K562 (cell line): ENCODE measurements around the gene MYO3B. TPM values are rescaled to one million over a fixed set of nuclear protein-coding genes. Genes with fewer than 3 reads are reported as not detected.

Experiments
- ATAC-seq: fragments of 200-7000 bp; cut with Tn5 transposase; 3 replicates; pipeline ENCODE4 v1.9.1; 2020; ENCODE audit warnings: moderate library complexity
- BruUV-seq: library from RNA; stranded (reverse); fragments of 400-500 nt; replicated peaks from 2 replicates; lab custom pipeline; 2021; lab: Mats Ljungman, UMichigan
- CTCF ChIA-PET: fragments of 300-600 bp; formaldehyde crosslinking; extraction: SDS; loops from one replicate; lab custom pipeline; 2021; ENCODE audit warnings: low intra/inter-chr PET ratio; lab: Yijun Ruan, JAX
- POLR2A ChIA-PET: fragments of 300-600, 350-650 bp; sonication (Branson Sonifier 250); formaldehyde crosslinking; extraction: SDS; loops from one replicate; lab custom pipeline; 2021; ENCODE audit warnings: antibody characterized with exemption, inconsistent platforms; lab: Yijun Ruan, JAX
- DNase-seq, 4 experiments: peaks; one replicate each; pipeline versions ENCODE4 v3.0.0 to v3.0.0-alpha.2; 2011 to 2018; ENCODE audit warnings: low spot score in 3 of 4, mixed read lengths in 3 of 4; ENCODE audit errors: extremely low read depth in 1 of 4
- FAIRE-seq: peaks from 2 replicates; lab custom pipeline; 2011; peaks lifted over from hg19 to GRCh38; lab: Jason Lieb, UNC
- H2AFZ ChIP-seq: 2 replicates; pipeline ENCODE4 v1.6.0; 2011; ENCODE audit warnings: low read depth, low read length, control low read depth, inconsistent platforms
- H3K27ac ChIP-seq: fragments of 200-600 bp; 3 replicates; pipeline ENCODE4 v1.8.0; 2011; ENCODE audit warnings: low read depth, mild to moderate bottlenecking, control low read depth, inconsistent platforms, low read length, moderate library complexity, mixed read lengths; ENCODE audit errors: extremely low read depth
- H3K27me3 ChIP-seq, 2 experiments: fragments of 300-600 bp in 1 of 2; 2 replicates in 1 of 2; 3 replicates in 1 of 2; pipeline versions ENCODE4 v1.6.0 to v1.8.0; 2011; ENCODE audit warnings: inconsistent platforms in 2 of 2, low read length in 2 of 2, mild to moderate bottlenecking in 1 of 2, mixed read lengths in 1 of 2, moderate library complexity in 1 of 2; ENCODE audit not compliant: control insufficient read depth in 2 of 2, insufficient read depth in 2 of 2
- H3K36me3 ChIP-seq: fragments of 300-600 bp; 3 replicates; pipeline ENCODE4 v1.8.0; 2011; ENCODE audit warnings: mild to moderate bottlenecking, low read length, inconsistent platforms; ENCODE audit not compliant: control insufficient read depth, insufficient read depth
- H3K4me1 ChIP-seq, 2 experiments: fragments of 200-600 bp in 1 of 2; replicated peaks in 1 of 2; 2 replicates in 1 of 2; 3 replicates in 1 of 2; pipeline versions ENCODE4 v1.5.1 to v1.8.0; 2011; ENCODE audit warnings: inconsistent platforms in 2 of 2, low read length in 2 of 2, mild to moderate bottlenecking in 1 of 2, mixed read lengths in 1 of 2, moderate library complexity in 1 of 2; ENCODE audit not compliant: control insufficient read depth in 2 of 2, insufficient read depth in 2 of 2
- H3K4me2 ChIP-seq: 2 replicates; pipeline ENCODE4 v1.6.1; 2011; ENCODE audit warnings: low read length, control low read depth, inconsistent platforms, mixed read lengths; ENCODE audit not compliant: insufficient read depth
- H3K4me3 ChIP-seq: fragments of 200-600 bp; sonication (generic), shearing (Covaris generic); 2 replicates; pipeline ENCODE4 v1.5.1; 2016; ENCODE audit warnings: control low read depth, inconsistent platforms
- H3K79me2 ChIP-seq: fragments of 200-600 bp; 3 replicates; pipeline ENCODE4 v1.8.0; 2011; ENCODE audit warnings: low read length, inconsistent platforms; ENCODE audit not compliant: control insufficient read depth, insufficient read depth
- H3K9ac ChIP-seq, 2 experiments: 2 replicates each; pipeline versions ENCODE4 v1.6.0 to v1.6.1; 2011; ENCODE audit warnings: low read depth in 2 of 2, low read length in 2 of 2, control low read depth in 1 of 2, inconsistent platforms in 1 of 2, mild to moderate bottlenecking in 1 of 2, mixed read lengths in 1 of 2; ENCODE audit not compliant: insufficient read depth in 1 of 2
- H3K9me1 ChIP-seq: one replicate; pipeline ENCODE4 v1.6.0; 2011; ENCODE audit warnings: inconsistent platforms, mild to moderate bottlenecking, low read length, moderate library complexity; ENCODE audit not compliant: control insufficient read depth, insufficient read depth
- H3K9me3 ChIP-seq: replicated peaks from 2 replicates; pipeline ENCODE4 v1.5.1; 2011; ENCODE audit warnings: low read depth, low read length, inconsistent platforms; ENCODE audit not compliant: control insufficient read depth, insufficient read depth
- H4K20me1 ChIP-seq: replicated peaks from 2 replicates; pipeline ENCODE4 v1.6.1; 2011; ENCODE audit warnings: low read length, inconsistent platforms, mixed read lengths; ENCODE audit not compliant: control insufficient read depth, insufficient read depth
- E2F3 ChIP-seq: fragments of 250-450 bp; sonication (Bioruptor Pico); IDR thresholded peaks from 2 replicates; pipeline ENCODE4 v1.4.0; 2020; ENCODE audit warnings: mild to moderate bottlenecking
- EZH2 ChIP-seq: IDR thresholded peaks from 2 replicates; pipeline ENCODE4 v1.6.1; 2012; ENCODE audit warnings: low read depth, mild to moderate bottlenecking, inconsistent platforms, low read length, borderline replicate concordance
- GATA2 ChIP-seq: sonication (generic); formaldehyde crosslinking; IDR thresholded peaks from 2 replicates; pipeline ENCODE4 v1.4.0; 2020; ENCODE audit warnings: mild to moderate bottlenecking, missing genetic modification reagents
- MECOM ChIP-seq: fragments of 250-450 bp; sonication (Bioruptor Pico); IDR thresholded peaks from 2 replicates; pipeline ENCODE4 v1.8.0; 2022; ENCODE audit warnings: inconsistent platforms
- NFYB ChIP-seq: IDR thresholded peaks from 2 replicates; pipeline ENCODE4 v1.6.1; 2011; ENCODE audit warnings: mild to moderate bottlenecking, moderate library complexity; ENCODE audit not compliant: insufficient read length; ENCODE audit errors: extremely low read depth
- POLR2AphosphoS2 ChIP-seq: IDR thresholded peaks from 2 replicates; pipeline ENCODE4 v1.6.1; 2012; ENCODE audit warnings: low read length, improper control_type of control experiment
- RFX7 ChIP-seq: fragments of 250-450 bp; sonication (Bioruptor Pico); IDR thresholded peaks from 2 replicates; pipeline ENCODE4 v1.5.1; 2021; ENCODE audit warnings: mild to moderate bottlenecking
- TFAM ChIP-seq: fragments of 250-450 bp; sonication (Bioruptor Pico); conservative IDR thresholded peaks from 2 replicates; pipeline ENCODE4 v1.5.0; 2021; ENCODE audit warnings: mild to moderate bottlenecking, moderate library complexity
- YY1 ChIP-seq, 3 experiments: IDR thresholded peaks; 2 replicates each; pipeline ENCODE4 v1.6.1; 2011; ENCODE audit warnings: low read length in 2 of 3, mild to moderate bottlenecking in 2 of 3, moderate library complexity in 2 of 3, borderline replicate concordance in 1 of 3, control low read depth in 1 of 3, low read depth in 1 of 3; ENCODE audit not compliant: insufficient read depth in 3 of 3, insufficient replicate concordance in 2 of 3, control insufficient read depth in 1 of 3, insufficient read length in 1 of 3; ENCODE audit errors: extremely low read depth in 1 of 3
- ZNF507 ChIP-seq: conservative IDR thresholded peaks from 2 replicates; pipeline ENCODE4 v1.6.1; 2017; ENCODE audit warnings: missing genetic modification characterization, missing compliant biosample characterization
- WGBS: fragments of 100-300 bp; shearing (Covaris generic); methylation state at CpG from one replicate; pipeline ENCODE4 v1.1.6; 2016; ENCODE audit warnings: low coverage, mixed read lengths; ENCODE audit not compliant: insufficient coverage; ENCODE audit errors: missing lambda C conversion rate; 5-methylcytosine and 5-hydroxymethylcytosine counted together
- in situ Hi-C: fragments of 300-500 bp; cut with MboI; formaldehyde crosslinking; loops from 4 replicates; pipeline ENCODE4 v1.15.0; 2018; ENCODE audit warnings: inconsistent platforms, mixed read lengths
- intact Hi-C: fragments of 100-400 bp; cut with micrococcal nuclease; formaldehyde crosslinking; loops from 2 replicates; pipeline ENCODE4 v1.14.2; 2022
- polyA plus RNA-seq, 8 experiments: library from polyadenylated mRNA; depleted of rRNA in 4 of 8; stranded (reverse) in 5 of 8; unstranded in 3 of 8; fragments of >200 nt; fragmentation: Nextera tagmentation in 2 of 8; fragmentation: Illumina TruSeq in 1 of 8; extraction: Ambion mirVana in 2 of 8; extraction: Trizol in 1 of 8; gene quantifications; 2 replicates each; pipeline versions ENCODE4 v1.2.1 to v1.2.3, GENCODE V29; 2011 to 2014; ENCODE audit warnings: inconsistent platforms in 1 of 8, missing spikeins in 1 of 8
- total RNA-seq, 7 experiments: library from RNA; depleted of rRNA in 6 of 7; stranded (reverse); fragments of >200 nt in 6 of 7; fragmentation: Illumina TruSeq in 2 of 7; extraction: Trizol in 2 of 7; gene quantifications; 2 replicates each; pipeline versions ENCODE4 v1.2.1 to v1.2.3, GENCODE V29; 2011 to 2021; ENCODE audit warnings: low replicate concordance in 1 of 7

Gene MYO3B
- total and polyA plus RNA-seq, 9 of the 15 experiments (the other 6 are each of a cell fraction or from before 2014, with no cell fraction given), result 2.7 to 6.5 (median 3.6) TPM

- Histone ChIP-seq H3K9me3 (no peaks in the 10 kb centered on the region; the same call in 1 of the 2 replicates), H3K4me2 (no peak overlapping the region), H3K4me1 (peaks cover 0 to 22% of the 10 kb centered on the region in 2 experiments; a peak in 4 of 5 replicates), H3K9me1 (no peaks in the 10 kb centered on the region), H3K4me3 (no peak overlapping the region), H3K27ac (no peak overlapping the region), H3K27me3 (no peaks in the 10 kb centered on the region), H2AFZ (no peak overlapping the region), H3K9ac (no peak overlapping the region), H4K20me1 (no peaks in the 10 kb centered on the region), H3K36me3 (no peaks in the 10 kb centered on the region), H3K79me2 (no peaks in the 10 kb centered on the region)
- in situ Hi-C loops, result loop anchor here (5.0 kb wide), 1 partner anchor 84 kb away; no protein-coding TSS in a partner anchor
- ChIA-PET POLR2A (no interaction called here), CTCF (no interaction called here)
- TF ChIP-seq RFX7 (no peak), ZNF507 (0 out of 2 replicates have a peak, but pooled peaks have one; percentile 28)
- ATAC-seq (no peak), DNase-seq (no peak), FAIRE-seq (no peak)
- no TSS peak for BruUV-seq
- whole genome bisulfite sequencing, result 56% methylated on average over 3 of the region's 3 CpGs
- intact Hi-C loops, result loop anchor here (5.0 kb wide), 2 partner anchors 141 to 389 kb away; no protein-coding TSS in a partner anchor
These were observed 143.0 kb downstream of the MYO3B start for GRCh38 chr2:170320948-170321347.

DNA sequence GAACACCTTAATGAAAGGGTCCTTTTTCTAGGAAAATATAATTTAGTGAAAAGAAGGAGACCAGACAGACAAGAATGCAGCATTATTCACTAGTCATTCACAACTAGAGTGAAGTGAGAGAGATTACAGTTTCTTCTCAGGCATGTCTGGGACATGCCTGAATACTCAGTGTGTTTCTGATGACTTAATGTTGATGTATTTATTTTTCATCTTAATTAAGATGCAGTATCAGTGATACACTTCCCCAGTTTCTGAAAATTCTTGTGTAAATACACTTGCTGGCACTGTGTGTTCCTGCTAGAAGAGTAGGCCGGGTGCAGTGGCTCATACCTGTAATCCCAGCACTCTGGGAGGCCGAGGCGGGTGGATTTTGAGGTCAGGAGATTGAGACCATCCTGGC is 143.6 kb downstream of the MYO3B start:
- FAIRE-seq (no peak), DNase-seq (no peak), ATAC-seq (no peak)
- Histone ChIP-seq H3K9ac (no peak overlapping the region), H3K27me3 (no peaks in the 10 kb centered on the region), H2AFZ (no peak overlapping the region), H3K9me3 (no peaks in the 10 kb centered on the region; the same call in 1 of the 2 replicates), H3K4me2 (no peak overlapping the region), H3K36me3 (no peaks in the 10 kb centered on the region), H3K27ac (no peak overlapping the region), H4K20me1 (no peaks in the 10 kb centered on the region), H3K9me1 (no peaks in the 10 kb centered on the region), H3K4me3 (no peak overlapping the region), H3K79me2 (no peaks in the 10 kb centered on the region), H3K4me1 (peaks cover 0 to 22% of the 10 kb centered on the region in 2 experiments; a peak in 4 of 5 replicates)
- ChIA-PET CTCF (no interaction called here), POLR2A (interaction anchor here (0.6 kb wide), 1 partner anchor 17 kb away, joined by 3 read pairs; no protein-coding TSS in a partner anchor)
- in situ Hi-C loops (loop anchor here (5.0 kb wide), 1 partner anchor 84 kb away; no protein-coding TSS in a partner anchor), intact Hi-C loops (loop anchor here (5.0 kb wide), 2 partner anchors 141 to 389 kb away; no protein-coding TSS in a partner anchor)
- TF ChIP-seq NFYB, result no peak
- TF ChIP-seq TFAM (CRISPR knock-in tag), result no peak
- no peak for TF ChIP-seq POLR2AphosphoS2
- TF ChIP-seq GATA2 (CRISPR knock-in tag), result no peak
- no peak for TF ChIP-seq YY1 (IDR thresholded peaks at IDR 0.05; ENCODE audit: borderline replicate concordance in 1 of 3, control insufficient read depth in 1 of 3, extremely low read depth in 1 of 3, insufficient read depth in 3 of 3, insufficient read length in 1 of 3, insufficient replicate concordance in 2 of 3, low read depth in 1 of 3, low read length in 2 of 3)
- no peak for TF ChIP-seq MECOM
- no peak for TF ChIP-seq EZH2
- no peak for TF ChIP-seq E2F3
- 76% methylated on average over 3 of the region's 3 CpGs for WGBS
- no TSS peak for BruUV-seq
